Gastrocnemius medialis (tissue), 4 donors: ENCODE results near the gene HES7.

Experiments
- CTCF ChIP-seq, 5 experiments: fragments of 450-650 bp in 3 of 5; fragments of 200-600 bp in 2 of 5; sonication (generic) in 2 of 5; IDR thresholded peaks in 4 of 5; conservative IDR thresholded peaks in 1 of 5; 1 replicate in 4 of 5; 2 replicates in 1 of 5; pipeline ENCODE4 v1.5.1; 2016 to 2019; ENCODE audit warnings: antibody characterized with exemption in 5 of 5, mild to moderate bottlenecking in 3 of 5, moderate library complexity in 3 of 5
- POLR2A ChIP-seq, 2 donors: fragments of 450-650 bp; IDR thresholded peaks; one replicate each; pipeline ENCODE4 v1.6.1; 2017; ENCODE audit warnings: antibody characterized with exemption in 2 of 2, mild to moderate bottlenecking in 2 of 2, moderate library complexity in 2 of 2

- no peak for TF ChIP-seq CTCF (IDR thresholded peaks at IDR 0.05 in 4 of 5, conservative IDR thresholded peaks at IDR 0.05 in 1 of 5)
- TF ChIP-seq POLR2A (IDR thresholded peaks at IDR 0.05), result no peak
Measured at GRCh38 chr17:8103549-8103948, 20.4 kb downstream of the HES7 start.
